Endothelial cell of umbilical vein (primary cell): Measurements from ENCODE around the gene MINDY4.

ENCODE experiments used
- EZH2 ChIP-seq: IDR thresholded peaks from 2 replicates; pipeline ENCODE4 v1.6.1; 2012; ENCODE audit warnings: borderline replicate concordance, low read depth, mild to moderate bottlenecking, moderate library complexity, low read length, inconsistent platforms; ENCODE audit not compliant: severe bottlenecking
- FOS ChIP-seq: IDR thresholded peaks from 2 replicates; pipeline ENCODE4 v1.6.1; 2011; ENCODE audit warnings: mild to moderate bottlenecking, low read length, moderate library complexity, borderline replicate concordance; ENCODE audit not compliant: insufficient read depth
- GATA2 ChIP-seq: IDR thresholded peaks from 2 replicates; pipeline ENCODE4 v1.7.0; 2011; ENCODE audit warnings: low read depth, mild to moderate bottlenecking, moderate library complexity, mixed read lengths, low read length; ENCODE audit not compliant: insufficient read length, insufficient read depth
- MAX ChIP-seq: IDR thresholded peaks from 2 replicates; pipeline ENCODE4 v1.6.1; 2011; ENCODE audit not compliant: insufficient read depth, insufficient read length
- POLR2A ChIP-seq: IDR thresholded peaks from 2 replicates; pipeline ENCODE4 v1.6.1; 2012; ENCODE audit warnings: low read depth, mild to moderate bottlenecking, control low read depth, low read length
- POLR2AphosphoS5 ChIP-seq: IDR thresholded peaks from 2 replicates; pipeline ENCODE4 v1.6.1; 2012; ENCODE audit warnings: low read depth, mild to moderate bottlenecking, control low read depth, low read length, moderate library complexity; ENCODE audit not compliant: insufficient read depth
- TF ChIP-seq, protein P1 (sequence below), 2 donors: IDR thresholded peaks; 1 replicate in 1 of 2; 2 replicates in 1 of 2; pipeline ENCODE4 v1.5.1; 2011; ENCODE audit warnings: low read length in 2 of 2, mild to moderate bottlenecking in 2 of 2, moderate library complexity in 2 of 2, control low read depth in 1 of 2, inconsistent platforms in 1 of 2, low read depth in 1 of 2; ENCODE audit not compliant: insufficient read depth in 1 of 2; ENCODE audit errors: extremely low read depth in 1 of 2

GRCh38 chr7:30874656-30875302, 103.6 kb downstream of the MINDY4 start:
- TF ChIP-seq POLR2AphosphoS5 (no peak), POLR2A (no peak), EZH2 (no peak), MAX (no peak), FOS (no peak), GATA2 (no peak)
- TF ChIP-seq, protein P1, sequence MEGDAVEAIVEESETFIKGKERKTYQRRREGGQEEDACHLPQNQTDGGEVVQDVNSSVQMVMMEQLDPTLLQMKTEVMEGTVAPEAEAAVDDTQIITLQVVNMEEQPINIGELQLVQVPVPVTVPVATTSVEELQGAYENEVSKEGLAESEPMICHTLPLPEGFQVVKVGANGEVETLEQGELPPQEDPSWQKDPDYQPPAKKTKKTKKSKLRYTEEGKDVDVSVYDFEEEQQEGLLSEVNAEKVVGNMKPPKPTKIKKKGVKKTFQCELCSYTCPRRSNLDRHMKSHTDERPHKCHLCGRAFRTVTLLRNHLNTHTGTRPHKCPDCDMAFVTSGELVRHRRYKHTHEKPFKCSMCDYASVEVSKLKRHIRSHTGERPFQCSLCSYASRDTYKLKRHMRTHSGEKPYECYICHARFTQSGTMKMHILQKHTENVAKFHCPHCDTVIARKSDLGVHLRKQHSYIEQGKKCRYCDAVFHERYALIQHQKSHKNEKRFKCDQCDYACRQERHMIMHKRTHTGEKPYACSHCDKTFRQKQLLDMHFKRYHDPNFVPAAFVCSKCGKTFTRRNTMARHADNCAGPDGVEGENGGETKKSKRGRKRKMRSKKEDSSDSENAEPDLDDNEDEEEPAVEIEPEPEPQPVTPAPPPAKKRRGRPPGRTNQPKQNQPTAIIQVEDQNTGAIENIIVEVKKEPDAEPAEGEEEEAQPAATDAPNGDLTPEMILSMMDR (IDR thresholded peaks at IDR 0.05; ENCODE audit: extremely low read depth in 1 of 2, insufficient read depth in 1 of 2, low read depth in 1 of 2, low read length in 2 of 2), result no peak
